HCT116 (cell line): ENCODE results near the gene CDK5RAP2. TPM values are rescaled to one million over a fixed set of nuclear protein-coding genes. Genes with fewer than 3 reads are reported as not detected.

Source experiments
- ATAC-seq: fragments of 200-7000 bp; cut with Tn5 transposase; 2 replicates; pipeline ENCODE4 v1.9.1; 2020; ENCODE audit warnings: mild to moderate bottlenecking, moderate library complexity
- BruUV-seq: library from RNA; stranded (reverse); fragments of 400-500 nt; replicated peaks from 2 replicates; lab custom pipeline; 2021; lab: Mats Ljungman, UMichigan
- CTCF ChIA-PET: fragments of 300-600 bp; sonication (Branson Sonifier 250); formaldehyde crosslinking; loops from one replicate; lab custom pipeline; 2021; ENCODE audit warnings: antibody characterized with exemption; lab: Charles Lee
- POLR2A ChIA-PET: fragments of 300-600, 350-600 bp; sonication (Branson Sonifier 250); formaldehyde crosslinking; loops from one replicate; lab custom pipeline; 2021; ENCODE audit warnings: antibody characterized with exemption; lab: Charles Lee
- RAD21 ChIA-PET, 2 experiments: fragments of 300-600 bp; sonication (Branson Sonifier 250); formaldehyde crosslinking; loops; one replicate each; lab custom pipeline; 2023; ENCODE audit warnings: low total read pairs in 2 of 2; ENCODE audit not compliant: uncharacterized antibody in 2 of 2, unreplicated experiment in 2 of 2, low non-redundant PET in 1 of 2; lab: Charles Lee
- DNase-seq: peaks from one replicate; pipeline ENCODE4 v3.0.0-alpha.2; 2010; ENCODE audit warnings: low read depth, low spot score
- H2AFZ ChIP-seq: fragments of 200-600 bp; shearing (Covaris generic), sonication (generic); 2 replicates; pipeline ENCODE4 v1.6.1; 2017; ENCODE audit warnings: low read depth, mixed run types, mixed read lengths, antibody characterized with exemption, low read length; ENCODE audit not compliant: poor library complexity, severe bottlenecking
- H3K27ac ChIP-seq: 2 replicates; pipeline ENCODE4 v1.5.1; 2012; ENCODE audit warnings: low read depth, low read length
- H3K27me3 ChIP-seq: fragments of 200-600 bp; sonication (generic); 2 replicates; pipeline ENCODE4 v1.6.1; 2016; ENCODE audit warnings: mixed run types, low read length, mixed read lengths; ENCODE audit not compliant: insufficient read depth
- H3K36me3 ChIP-seq, 2 experiments: fragments of 200-500 bp in 1 of 2; fragments of 200-600 bp in 1 of 2; sonication (Bioruptor generic) in 1 of 2; sonication (generic) in 1 of 2; 2 replicates each; pipeline versions ENCODE4 v1.5.1 to v1.6.1; 2014 to 2016; ENCODE audit warnings: low read length in 2 of 2, inconsistent platforms in 1 of 2, mixed read lengths in 1 of 2, mixed run types in 1 of 2; ENCODE audit not compliant: insufficient read depth in 2 of 2, control insufficient read depth in 1 of 2
- H3K4me1 ChIP-seq, 2 experiments: fragments of 200-600 bp in 1 of 2; sonication (generic) in 1 of 2; 2 replicates each; pipeline versions ENCODE4 v1.5.1 to v1.6.1; 2012 to 2017; ENCODE audit warnings: low read length in 2 of 2, inconsistent platforms in 1 of 2, mild to moderate bottlenecking in 1 of 2, mixed read lengths in 1 of 2, mixed run types in 1 of 2, moderate library complexity in 1 of 2; ENCODE audit not compliant: insufficient read depth in 2 of 2, control insufficient read depth in 1 of 2
- H3K4me2 ChIP-seq: fragments of 200-600 bp; sonication (generic); 2 replicates; pipeline ENCODE4 v1.6.1; 2017; ENCODE audit warnings: mixed run types, low read length, mixed read lengths
- H3K4me3 ChIP-seq, 2 experiments: fragments of 200-600 bp in 1 of 2; sonication (generic) in 1 of 2; replicated peaks in 1 of 2; 2 replicates each; pipeline ENCODE4 v1.5.1; 2011 to 2016; ENCODE audit warnings: low read length in 2 of 2, control low read depth in 1 of 2, low read depth in 1 of 2, mild to moderate bottlenecking in 1 of 2, mixed read lengths in 1 of 2, mixed run types in 1 of 2
- H3K79me2 ChIP-seq: fragments of 200-600 bp; sonication (generic); 2 replicates; pipeline ENCODE4 v1.6.1; 2017; ENCODE audit warnings: mild to moderate bottlenecking, mixed run types, low read length, moderate library complexity, mixed read lengths; ENCODE audit not compliant: insufficient read depth
- H3K9ac ChIP-seq: fragments of 200-600 bp; sonication (generic); 2 replicates; pipeline ENCODE4 v1.6.1; 2016; ENCODE audit warnings: low read length, mixed read lengths
- H3K9me2 ChIP-seq: fragments of 200-600 bp; sonication (generic), shearing (Covaris generic); 2 replicates; pipeline ENCODE4 v1.6.1; 2017; ENCODE audit warnings: mixed run types, mild to moderate bottlenecking, moderate library complexity; ENCODE audit not compliant: insufficient read depth
- H3K9me3 ChIP-seq, 2 experiments: fragments of 200-500 bp in 1 of 2; fragments of 200-600 bp in 1 of 2; sonication (Bioruptor generic) in 1 of 2; sonication (generic) in 1 of 2; 2 replicates each; pipeline ENCODE4 v1.6.1; 2014 to 2017; ENCODE audit warnings: low read length in 2 of 2, mixed read lengths in 2 of 2, inconsistent platforms in 1 of 2, low read depth in 1 of 2, mild to moderate bottlenecking in 1 of 2, mixed run types in 1 of 2, moderate library complexity in 1 of 2; ENCODE audit not compliant: control insufficient read depth in 1 of 2, insufficient read depth in 1 of 2
- H4K20me1 ChIP-seq: fragments of 200-600 bp; sonication (generic), shearing (Covaris generic); 2 replicates; pipeline ENCODE4 v1.6.1; 2017; ENCODE audit warnings: mixed run types, mild to moderate bottlenecking, moderate library complexity; ENCODE audit not compliant: insufficient read depth
- EGR1 ChIP-seq: IDR thresholded peaks from 2 replicates; pipeline ENCODE4 v1.6.1; 2012; ENCODE audit warnings: low read depth
- ELF1 ChIP-seq: IDR thresholded peaks from 2 replicates; pipeline ENCODE4 v1.6.1; 2012; ENCODE audit warnings: low read depth, borderline replicate concordance
- JUND ChIP-seq: IDR thresholded peaks from 2 replicates; pipeline ENCODE4 v1.6.1; 2012
- POLR2A ChIP-seq: IDR thresholded peaks from 2 replicates; pipeline ENCODE4 v1.7.0; 2011; ENCODE audit warnings: borderline replicate concordance; ENCODE audit not compliant: insufficient read depth, insufficient read length; ENCODE audit errors: extremely low read depth
- POLR2AphosphoS5 ChIP-seq: IDR thresholded peaks from 2 replicates; pipeline ENCODE4 v1.6.1; 2011; ENCODE audit warnings: mild to moderate bottlenecking, low read depth, low read length, moderate library complexity
- RAD21 ChIP-seq: IDR thresholded peaks from 2 replicates; pipeline ENCODE4 v1.6.1; 2012; ENCODE audit warnings: low read depth, mild to moderate bottlenecking
- SP1 ChIP-seq: IDR thresholded peaks from 2 replicates; pipeline ENCODE4 v1.6.1; 2012; ENCODE audit warnings: low read depth
- SRF ChIP-seq: IDR thresholded peaks from 2 replicates; pipeline ENCODE4 v1.6.1; 2012; ENCODE audit warnings: low read depth
- TCF7L2 ChIP-seq: IDR thresholded peaks from 2 replicates; pipeline ENCODE4 v1.7.0; 2011; ENCODE audit warnings: borderline replicate concordance, inconsistent platforms; ENCODE audit not compliant: insufficient read depth, insufficient read length; ENCODE audit errors: extremely low read depth
- YY1 ChIP-seq: IDR thresholded peaks from 2 replicates; pipeline ENCODE4 v1.6.1; 2011; ENCODE audit warnings: low read length, low read depth, moderate library complexity, mild to moderate bottlenecking; ENCODE audit not compliant: insufficient replicate concordance; ENCODE audit errors: extremely low read depth
- ZBTB33 ChIP-seq: IDR thresholded peaks from 2 replicates; pipeline ENCODE4 v1.6.1; 2011; ENCODE audit warnings: mild to moderate bottlenecking, low read length, moderate library complexity; ENCODE audit not compliant: insufficient replicate concordance; ENCODE audit errors: extremely low read depth
- ZNF274 ChIP-seq: fragments of 200-500 bp; sonication (Bioruptor generic); IDR thresholded peaks from 2 replicates; pipeline ENCODE4 v1.6.1; 2014; ENCODE audit warnings: mild to moderate bottlenecking, low read depth, low read length, inconsistent platforms
- intact Hi-C: fragments of 100-400 bp; cut with micrococcal nuclease; formaldehyde crosslinking; loops from 2 replicates; pipeline ENCODE4 v1.10.0; 2022
- total RNA-seq: library from RNA; stranded (reverse); gene quantifications from one replicate; pipeline ENCODE4 v1.2.1, GENCODE V29; 2021; ENCODE audit not compliant: unreplicated experiment
- TF ChIP-seq, protein P1 (sequence below), 3 experiments: fragments of 200-600 bp in 1 of 3; sonication (generic) in 1 of 3; IDR thresholded peaks in 2 of 3; conservative IDR thresholded peaks in 1 of 3; 2 replicates each; pipeline ENCODE4 v1.5.1; 2012 to 2017; ENCODE audit warnings: low read depth in 2 of 3, low read length in 2 of 3, antibody characterized with exemption in 1 of 3, borderline replicate concordance in 1 of 3, control low read depth in 1 of 3, mild to moderate bottlenecking in 1 of 3, mixed read lengths in 1 of 3, mixed run types in 1 of 3, moderate library complexity in 1 of 3; ENCODE audit not compliant: insufficient read depth in 1 of 3
- TF ChIP-seq, protein P2 (sequence below): IDR thresholded peaks from 2 replicates; pipeline ENCODE4 v1.6.1; 2012

Gene CDK5RAP2
- total RNA-seq, 1 experiment from 2014 or later = 56.2 TPM

GRCh38 chr9:120542701-120543490 lies 37.1 kb downstream of the CDK5RAP2 start:
- Histone ChIP-seq H3K4me1 (no peaks in the 10 kb centered on the region), H3K4me3 (no peak overlapping the region), H2AFZ (no peak overlapping the region), H3K9me3 (no peaks in the 10 kb centered on the region), H3K79me2 (0 out of 2 replicates have a peak, but pooled peaks cover 5% of the 10 kb centered on the region), H3K4me2 (no peak overlapping the region), H3K9me2 (no peaks in the 10 kb centered on the region), H3K36me3 (peaks cover 23 to 25% of the 10 kb centered on the region in 2 experiments; a peak in 2 of 4 replicates), H3K27ac (no peak overlapping the region)
- DNase-seq (no peak), ATAC-seq (no peak)
- ChIA-PET POLR2A (no interaction called here), RAD21 (no interaction called here)
- BruUV-seq = no TSS peak
- no peak for TF ChIP-seq ZBTB33
- TF ChIP-seq, protein P1, sequence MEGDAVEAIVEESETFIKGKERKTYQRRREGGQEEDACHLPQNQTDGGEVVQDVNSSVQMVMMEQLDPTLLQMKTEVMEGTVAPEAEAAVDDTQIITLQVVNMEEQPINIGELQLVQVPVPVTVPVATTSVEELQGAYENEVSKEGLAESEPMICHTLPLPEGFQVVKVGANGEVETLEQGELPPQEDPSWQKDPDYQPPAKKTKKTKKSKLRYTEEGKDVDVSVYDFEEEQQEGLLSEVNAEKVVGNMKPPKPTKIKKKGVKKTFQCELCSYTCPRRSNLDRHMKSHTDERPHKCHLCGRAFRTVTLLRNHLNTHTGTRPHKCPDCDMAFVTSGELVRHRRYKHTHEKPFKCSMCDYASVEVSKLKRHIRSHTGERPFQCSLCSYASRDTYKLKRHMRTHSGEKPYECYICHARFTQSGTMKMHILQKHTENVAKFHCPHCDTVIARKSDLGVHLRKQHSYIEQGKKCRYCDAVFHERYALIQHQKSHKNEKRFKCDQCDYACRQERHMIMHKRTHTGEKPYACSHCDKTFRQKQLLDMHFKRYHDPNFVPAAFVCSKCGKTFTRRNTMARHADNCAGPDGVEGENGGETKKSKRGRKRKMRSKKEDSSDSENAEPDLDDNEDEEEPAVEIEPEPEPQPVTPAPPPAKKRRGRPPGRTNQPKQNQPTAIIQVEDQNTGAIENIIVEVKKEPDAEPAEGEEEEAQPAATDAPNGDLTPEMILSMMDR (IDR thresholded peaks at IDR 0.05 in 2 of 3, conservative IDR thresholded peaks at IDR 0.05 in 1 of 3; ENCODE audit: borderline replicate concordance in 1 of 3, insufficient read depth in 1 of 3, low read depth in 2 of 3, low read length in 2 of 3) = no peak
- no peak for TF ChIP-seq RAD21
- TF ChIP-seq YY1 = no peak
- TF ChIP-seq SRF = no peak
- no peak for TF ChIP-seq SP1
- TF ChIP-seq TCF7L2 = no peak
- no peak for TF ChIP-seq JUND
- no peak for TF ChIP-seq ELF1
- TF ChIP-seq EGR1 = no peak
- no peak for TF ChIP-seq ZNF274
- TF ChIP-seq, protein P2, sequence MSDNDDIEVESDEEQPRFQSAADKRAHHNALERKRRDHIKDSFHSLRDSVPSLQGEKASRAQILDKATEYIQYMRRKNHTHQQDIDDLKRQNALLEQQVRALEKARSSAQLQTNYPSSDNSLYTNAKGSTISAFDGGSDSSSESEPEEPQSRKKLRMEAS = no peak
- no peak for TF ChIP-seq POLR2AphosphoS5
- TF ChIP-seq POLR2A = no peak
- TF ChIP-seq, all 23 proteins: peak for 0
- intact Hi-C loops = no loop called here
- H4K20me1 ChIP-seq = no peaks in the 10 kb centered on the region
- H3K9ac ChIP-seq = no peak overlapping the region
- H3K27me3 ChIP-seq = no peaks in the 10 kb centered on the region
- CTCF ChIA-PET = no interaction called here
